Activated CD8-positive, alpha-beta memory T cell treated with anti-CD3 and anti-CD28 coated beads for 24 hours (primary cell): Measurements from ENCODE around the gene APOBEC3B.
"Not testable (repeated sequence)": the region's sequence is repeated elsewhere in the genome, so short reads cannot be mapped to it uniquely, and the experiment has no call there.

Source experiments
- DNase-seq: peaks from one replicate; pipeline ENCODE4 v3.0.0-alpha.2; 2020

APOBEC3B gene

GRCh38 chr22:38968801-38969200, 13.3 kb upstream of the APOBEC3B start:
- DNase-seq: no peak

GRCh38 chr22:38970551-38970950, 11.6 kb upstream of the APOBEC3B start:
- DNase-seq: no peak

- no peak for DNase-seq
These were observed 10.9 kb upstream of the APOBEC3B start for GRCh38 chr22:38971202-38971601.

GRCh38 chr22:38971791-38972190, 10.4 kb upstream of the APOBEC3B start:
- DNase-seq: no peak

GRCh38 chr22:38972558-38972957, 9.6 kb upstream of the APOBEC3B start:
- no peak for DNase-seq

GRCh38 chr22:38973289-38974169, 8.6 kb upstream of the APOBEC3B start:
- DNase-seq: peak; percentile 81

- DNase-seq: no peak
These were observed 7.8 kb upstream of the APOBEC3B start for GRCh38 chr22:38974170-38974825.

GRCh38 chr22:38974826-38975175, 7.3 kb upstream of the APOBEC3B start:
- no peak for DNase-seq

GRCh38 chr22:38977289-38977688, 4.9 kb upstream of the APOBEC3B start:
- not testable (repeated sequence) for DNase-seq

- DNase-seq: not testable (repeated sequence)
These were observed 1.6 kb upstream of the APOBEC3B start for GRCh38 chr22:38980587-38980986.

GRCh38 chr22:38981005-38981991, 849 bp upstream of the APOBEC3B start:
- no peak for DNase-seq

GRCh38 chr22:38984224-38984623, 2.1 kb downstream of the APOBEC3B start:
- DNase-seq: no peak

- peak; percentile 81 for DNase-seq
These were observed 2.9 kb downstream of the APOBEC3B start for GRCh38 chr22:38984784-38985757.

- DNase-seq: no peak
These were observed 4.5 kb downstream of the APOBEC3B start for GRCh38 chr22:38986629-38987028.

- DNase-seq: no peak
These were observed 5.2 kb downstream of the APOBEC3B start for GRCh38 chr22:38987171-38987895.

- no peak for DNase-seq
These were observed 7.3 kb downstream of the APOBEC3B start for GRCh38 chr22:38989466-38989865.

- not testable (repeated sequence) for DNase-seq
These were observed 10.8 kb downstream of the APOBEC3B start for GRCh38 chr22:38992871-38993371.

GRCh38 chr22:38996105-38996504, 14.0 kb downstream of the APOBEC3B start:
- DNase-seq: no peak

GRCh38 chr22:38997518-38997917, 15.4 kb downstream of the APOBEC3B start:
- DNase-seq: no peak

GRCh38 chr22:39003165-39003638, 21.1 kb downstream of the APOBEC3B start:
- peak; percentile 86 for DNase-seq

- DNase-seq: no peak
These were observed 25.0 kb downstream of the APOBEC3B start for GRCh38 chr22:39007177-39007576.
